MG63 (cell line): Measurements from ENCODE around the gene ELFN1. TPM values are rescaled to one million over a fixed set of nuclear protein-coding genes. Genes with fewer than 3 reads are reported as not detected.

Experiments
- DNase-seq: peaks from one replicate; pipeline ENCODE4 v3.0.0-alpha.2; 2020
- H3K27me3 ChIP-seq: fragments of 250-450 bp; sonication (Bioruptor Pico); 2 replicates; pipeline ENCODE4 v1.5.1; 2020; ENCODE audit warnings: mild to moderate bottlenecking, moderate library complexity
- H3K36me3 ChIP-seq: fragments of 250-450 bp; sonication (Bioruptor Pico); 2 replicates; pipeline ENCODE4 v1.5.1; 2020; ENCODE audit warnings: mild to moderate bottlenecking, moderate library complexity
- H3K4me3 ChIP-seq: fragments of 250-450 bp; sonication (Bioruptor Pico); 2 replicates; pipeline ENCODE4 v1.5.1; 2020; ENCODE audit warnings: mild to moderate bottlenecking, moderate library complexity
- H3K9me3 ChIP-seq: fragments of 250-450 bp; sonication (Bioruptor Pico); 2 replicates; pipeline ENCODE4 v1.5.1; 2020; ENCODE audit warnings: mild to moderate bottlenecking, moderate library complexity
- total RNA-seq: library from RNA; depleted of rRNA; stranded (reverse); fragments of >200 nt; shearing (Covaris generic); gene quantifications from 2 replicates; pipeline ENCODE4 v1.2.3, GENCODE V29; 2014; ENCODE audit warnings: low replicate concordance

Gene ELFN1
- total RNA-seq, 1 experiment from 2014 or later = 0.56 TPM

- Histone ChIP-seq H3K27me3 (peaks cover 21% of the 10 kb centered on the region), H3K4me3 (no peak overlapping the region), H3K36me3 (no peaks in the 10 kb centered on the region), H3K9me3 (no peaks in the 10 kb centered on the region)
- DNase-seq = no peak
Observed at GRCh38 chr7:1667566-1668395, 2.3 kb upstream of the ELFN1 start.

- H3K36me3 ChIP-seq = no peaks in the 10 kb centered on the region
- no peak overlapping the region for H3K4me3 ChIP-seq
- H3K9me3 ChIP-seq = no peaks in the 10 kb centered on the region
- H3K27me3 ChIP-seq = peaks cover 21% of the 10 kb centered on the region
- no peak for DNase-seq
Observed at GRCh38 chr7:1668396-1669063, 1.5 kb upstream of the ELFN1 start.

GRCh38 chr7:1669064-1669951 is 769 bp upstream of the ELFN1 start:
- no peak for DNase-seq
- Histone ChIP-seq H3K27me3 (peaks cover 21% of the 10 kb centered on the region), H3K36me3 (no peaks in the 10 kb centered on the region), H3K9me3 (no peaks in the 10 kb centered on the region), H3K4me3 (no peak overlapping the region)

GRCh38 chr7:1670894-1671593 is 967 bp downstream of the ELFN1 start:
- no peak overlapping the region for H3K4me3 ChIP-seq
- no peaks in the 10 kb centered on the region for H3K9me3 ChIP-seq
- H3K27me3 ChIP-seq = peaks cover 21% of the 10 kb centered on the region
- H3K36me3 ChIP-seq = no peaks in the 10 kb centered on the region
- no peak for DNase-seq

- Histone ChIP-seq H3K4me3 (no peak overlapping the region), H3K36me3 (no peaks in the 10 kb centered on the region), H3K27me3 (peaks cover 16% of the 10 kb centered on the region), H3K9me3 (no peaks in the 10 kb centered on the region)
- no peak for DNase-seq
Observed at GRCh38 chr7:1671594-1672451, 1.7 kb downstream of the ELFN1 start.

- H3K36me3 ChIP-seq = no peaks in the 10 kb centered on the region
- peaks cover 11% of the 10 kb centered on the region for H3K27me3 ChIP-seq
- H3K9me3 ChIP-seq = no peaks in the 10 kb centered on the region
- no peak for DNase-seq
- no peak overlapping the region for H3K4me3 ChIP-seq
Observed at GRCh38 chr7:1672851-1673486, 2.9 kb downstream of the ELFN1 start.

GRCh38 chr7:1673581-1674118 is 3.6 kb downstream of the ELFN1 start:
- no peak for DNase-seq
- H3K9me3 ChIP-seq = no peaks in the 10 kb centered on the region

GRCh38 chr7:1674161-1675035 is 4.3 kb downstream of the ELFN1 start:
- Histone ChIP-seq H3K4me3 (no peak overlapping the region), H3K9me3 (no peaks in the 10 kb centered on the region), H3K36me3 (no peaks in the 10 kb centered on the region), H3K27me3 (peaks cover 11% of the 10 kb centered on the region)
- DNase-seq = no peak

More at GRCh38 chr7:1673581-1674118, 3.6 kb downstream of the ELFN1 start:
- Histone ChIP-seq H3K27me3 (peaks cover 11% of the 10 kb centered on the region), H3K4me3 (no peak overlapping the region), H3K36me3 (no peaks in the 10 kb centered on the region)

GRCh38 chr7:1675036-1675671 is 5.1 kb downstream of the ELFN1 start:
- Histone ChIP-seq H3K27me3 (peaks cover 11% of the 10 kb centered on the region), H3K9me3 (no peaks in the 10 kb centered on the region), H3K4me3 (no peak overlapping the region), H3K36me3 (no peaks in the 10 kb centered on the region)
- no peak for DNase-seq

GRCh38 chr7:1675673-1676549 is 5.8 kb downstream of the ELFN1 start:
- H3K36me3 ChIP-seq = no peaks in the 10 kb centered on the region
- H3K4me3 ChIP-seq = no peak overlapping the region
- DNase-seq = no peak
- H3K27me3 ChIP-seq = peaks cover 6% of the 10 kb centered on the region; the same call in 1 of the 2 replicates
- no peaks in the 10 kb centered on the region for H3K9me3 ChIP-seq

GRCh38 chr7:1676550-1677078 is 6.5 kb downstream of the ELFN1 start:
- DNase-seq = no peak
- no peaks in the 10 kb centered on the region; the same call in 1 of the 2 replicates for H3K27me3 ChIP-seq
- no peak overlapping the region for H3K4me3 ChIP-seq
- H3K9me3 ChIP-seq = no peaks in the 10 kb centered on the region
- no peaks in the 10 kb centered on the region for H3K36me3 ChIP-seq

GRCh38 chr7:1677206-1678080 is 7.4 kb downstream of the ELFN1 start:
- DNase-seq = no peak

More at GRCh38 chr7:1677206-1678080, 7.4 kb downstream of the ELFN1 start:
- Histone ChIP-seq H3K9me3 (no peaks in the 10 kb centered on the region), H3K4me3 (no peak overlapping the region), H3K27me3 (no peaks in the 10 kb centered on the region), H3K36me3 (no peaks in the 10 kb centered on the region)
